GM12865 (cell line): ENCODE results near the gene ZMYND15.

Experiments used
- DNase-seq: peaks from one replicate; pipeline ENCODE4 v3.0.0; 2010; ENCODE audit warnings: low read depth
- H3K4me3 ChIP-seq: 2 replicates; pipeline ENCODE4 v1.5.1; 2011; ENCODE audit warnings: mild to moderate bottlenecking, low read depth, low read length, control low read depth
- CTCF ChIP-seq: IDR thresholded peaks from 2 replicates; pipeline ENCODE4 v1.5.1; 2011; ENCODE audit warnings: low read length, control low read depth, low read depth, inconsistent platforms; ENCODE audit not compliant: insufficient read depth; ENCODE audit errors: missing control alignments

Gene ZMYND15

DNA sequence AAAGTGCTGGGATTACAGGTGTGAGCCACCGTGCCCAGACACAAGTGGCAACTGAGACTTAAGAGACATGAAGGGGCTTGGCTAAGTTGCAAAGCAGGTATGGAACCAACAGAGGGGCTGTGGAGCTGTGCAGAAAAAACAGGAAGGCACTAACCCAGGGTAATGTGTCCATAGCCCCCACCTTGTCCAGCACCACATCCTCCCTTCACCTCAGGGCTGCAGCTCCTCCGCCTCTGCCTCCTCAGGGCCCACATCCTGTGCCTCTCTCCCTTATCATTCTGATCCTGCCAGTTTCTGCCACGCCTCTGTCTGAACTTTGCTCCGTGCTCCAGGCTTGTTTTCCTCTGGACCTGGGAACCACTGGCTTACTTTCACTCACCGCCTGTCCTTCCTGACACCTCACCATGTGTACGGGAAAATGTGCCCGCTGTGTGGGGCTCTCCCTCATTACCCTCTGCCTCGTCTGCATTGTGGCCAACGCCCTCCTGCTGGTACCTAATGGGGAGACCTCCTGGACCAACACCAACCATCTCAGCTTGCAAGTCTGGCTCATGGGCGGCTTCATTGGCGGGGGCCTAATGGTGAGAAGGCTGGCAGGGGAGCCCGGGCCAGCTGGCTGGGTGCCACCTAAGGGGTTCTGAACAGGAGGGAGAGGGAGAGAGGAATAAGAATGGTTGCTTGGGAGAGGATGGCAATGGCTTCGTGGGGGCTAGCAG, 32.0 kb downstream of the ZMYND15 start, which contains the start of gene TM4SF5:
TSS of gene TM4SF5 (plus strand) at position 368 of the 716 bp plus-strand sequence. CDS start at position 405, 37 bp downstream.
- no peak within 1 kb of the TSS for H3K4me3 ChIP-seq
- DNase-seq = no peak

GRCh38 chr17:4772235-4772613, 32.6 kb downstream of the ZMYND15 start:
- DNase-seq = no peak
- no peak overlapping the region for H3K4me3 ChIP-seq
- TF ChIP-seq CTCF = no peak

More for the DNA sequence above, 32.0 kb downstream of the ZMYND15 start, which contains the start of gene TM4SF5:
- TF ChIP-seq CTCF = no peak

DNA sequence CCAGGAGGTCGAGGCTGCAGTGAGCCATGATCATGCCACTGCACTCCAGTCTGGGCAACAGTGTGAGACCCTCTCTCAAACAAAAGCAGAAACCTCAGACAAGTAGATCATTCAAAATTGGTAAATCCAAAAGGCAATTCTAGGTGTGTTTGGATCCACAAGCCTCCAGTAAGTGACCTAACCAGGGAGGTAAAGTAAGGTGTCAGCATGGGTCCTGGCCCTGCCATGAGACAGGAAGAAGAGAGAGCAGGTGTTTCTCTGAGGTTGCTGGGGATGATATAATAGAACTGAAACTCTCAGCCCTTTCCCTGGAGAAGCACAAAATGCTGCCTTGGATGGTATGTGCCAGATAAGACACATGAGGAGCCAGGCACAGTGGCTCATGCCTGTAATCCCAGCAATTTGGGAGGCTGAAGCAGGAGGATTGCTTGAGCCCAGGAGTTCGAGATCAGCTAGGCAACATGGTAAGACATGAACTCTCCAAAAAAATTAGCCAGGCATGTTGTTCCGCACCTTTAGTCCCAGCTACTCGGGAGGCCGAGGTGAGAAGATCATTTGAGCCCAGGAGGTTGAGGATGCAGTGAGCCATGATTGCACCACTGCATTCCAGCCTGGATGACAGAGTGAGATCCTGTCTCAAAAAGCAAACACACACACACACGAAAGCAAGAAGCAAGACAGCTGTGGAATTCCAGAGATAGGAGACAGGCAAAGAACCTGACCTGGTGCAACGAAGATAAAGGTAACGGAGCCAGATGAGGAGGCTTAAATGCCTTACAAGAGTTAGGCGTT, 38.5 kb downstream of the ZMYND15 start:
- no peak overlapping the region for H3K4me3 ChIP-seq
- no peak for DNase-seq
- TF ChIP-seq CTCF = no peak

- TF ChIP-seq CTCF = no peak
- no peak for DNase-seq
- H3K4me3 ChIP-seq = no peak overlapping the region
Observed at GRCh38 chr17:4780325-4780955, 40.8 kb downstream of the ZMYND15 start.

DNA sequence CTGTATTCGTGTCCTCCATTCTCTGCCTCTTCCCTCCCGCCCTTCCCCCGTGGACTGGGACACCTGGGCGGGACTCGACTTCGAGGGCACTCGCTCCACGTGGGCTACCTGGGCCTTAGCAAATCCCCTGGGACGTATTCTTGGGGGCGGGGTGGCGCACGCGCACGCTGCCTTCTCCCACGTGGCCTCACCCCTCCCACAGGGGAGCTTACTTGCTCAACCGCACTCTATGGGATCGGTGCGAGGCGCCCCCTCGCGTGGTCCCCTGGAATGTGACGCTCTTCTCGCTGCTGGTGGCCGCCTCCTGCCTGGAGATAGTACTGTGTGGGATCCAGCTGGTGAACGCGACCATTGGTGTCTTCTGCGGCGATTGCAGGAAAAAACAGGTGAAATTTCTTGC, 43.0 kb downstream of the ZMYND15 start:
- TF ChIP-seq CTCF = no peak
- H3K4me3 ChIP-seq = no peak overlapping the region
- no peak for DNase-seq

GRCh38 chr17:4785311-4786105, 45.9 kb downstream of the ZMYND15 start:
- no peak for DNase-seq
- no peak for TF ChIP-seq CTCF
- H3K4me3 ChIP-seq = no peak overlapping the region
